Measurements from ENCODE around the gene SHLD2.
A peak's percentile ranks its signal among the peaks of the same experiment; 100 is the strongest.
"Not testable (repeated sequence)": the region's sequence is repeated elsewhere in the genome, so short reads cannot be mapped to it uniquely, and the experiment has no call there.

The SHLD2 gene

DNA sequence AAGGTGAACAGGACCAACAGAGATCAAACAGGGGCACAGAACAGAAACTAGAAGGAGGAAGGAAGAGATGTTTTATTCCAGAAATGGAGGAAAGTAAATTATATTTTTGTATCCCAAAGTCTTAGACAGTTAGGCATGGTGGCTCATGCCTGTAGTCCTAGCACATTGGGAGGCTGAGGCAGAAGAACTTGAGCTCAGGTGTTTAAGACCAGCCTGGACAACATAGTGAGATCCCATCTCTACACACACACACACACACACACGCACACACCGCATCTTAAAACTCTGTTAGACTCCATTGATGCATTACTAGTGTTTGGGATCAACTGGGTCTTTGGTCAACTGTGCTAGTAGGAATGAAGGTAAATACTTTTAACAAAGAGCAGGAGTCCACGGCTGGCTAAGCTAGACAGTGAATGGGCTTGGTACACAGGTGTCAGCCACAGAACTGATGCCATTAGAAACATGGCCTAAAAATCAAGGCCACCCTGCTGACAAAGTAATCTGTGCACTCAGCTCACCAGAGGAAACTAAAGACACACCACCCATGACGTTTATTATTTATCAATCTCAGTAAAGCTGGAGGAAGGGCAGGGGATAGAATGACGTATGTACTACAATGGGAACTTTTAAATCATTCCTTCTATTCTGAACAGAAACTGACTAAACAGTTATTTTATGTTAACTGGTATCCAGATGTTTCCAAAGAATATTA lies 11.3 kb upstream of the SHLD2 start:
- peak; percentile 77 for DNase-seq (ENCODE audit: low read depth)

DNA sequence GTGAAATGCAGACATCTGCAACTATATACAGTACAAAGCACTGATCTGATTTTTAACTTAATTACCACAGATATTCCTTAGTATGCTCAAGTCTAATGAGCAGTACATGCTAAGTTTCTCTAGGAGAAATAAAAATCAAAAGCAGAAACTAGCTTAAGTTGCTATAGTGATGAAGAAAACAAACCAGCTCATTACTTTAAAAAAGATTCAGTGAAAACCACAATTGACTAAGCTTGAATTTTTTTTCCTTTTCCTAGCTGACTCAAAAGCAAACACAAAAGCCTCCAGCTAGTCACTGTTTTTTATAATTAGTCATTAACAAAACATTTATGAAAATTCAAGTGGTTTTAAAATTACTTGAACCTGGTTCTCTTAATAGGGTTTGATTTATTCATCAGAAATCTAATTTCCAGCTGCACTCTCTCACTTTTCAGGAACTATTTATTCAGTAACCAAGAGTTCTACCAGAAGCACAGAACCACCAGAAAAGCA lies 10.7 kb upstream of the SHLD2 start:
- peak; percentile 66 for DNase-seq (ENCODE audit: low read depth)

DNA sequence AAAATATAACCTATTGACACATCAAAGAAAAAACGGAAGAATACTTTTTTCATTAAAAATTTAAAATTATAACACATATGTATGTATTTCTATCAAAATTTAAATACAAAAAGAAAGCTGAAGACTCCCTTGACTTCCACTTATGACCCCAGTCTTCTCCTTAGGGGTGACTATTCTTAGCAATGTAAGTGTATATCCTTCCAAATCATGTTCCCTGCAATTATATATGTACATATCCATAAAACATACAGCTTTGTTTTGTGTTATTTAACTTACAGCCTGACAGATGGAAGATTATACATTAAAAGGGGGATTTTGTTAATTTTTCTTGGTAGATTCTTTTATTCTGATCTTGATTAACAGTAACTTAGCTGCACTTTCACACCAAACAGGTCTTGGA lies 9.5 kb upstream of the SHLD2 start:
- no peak for DNase-seq (ENCODE audit: low read depth)

DNA sequence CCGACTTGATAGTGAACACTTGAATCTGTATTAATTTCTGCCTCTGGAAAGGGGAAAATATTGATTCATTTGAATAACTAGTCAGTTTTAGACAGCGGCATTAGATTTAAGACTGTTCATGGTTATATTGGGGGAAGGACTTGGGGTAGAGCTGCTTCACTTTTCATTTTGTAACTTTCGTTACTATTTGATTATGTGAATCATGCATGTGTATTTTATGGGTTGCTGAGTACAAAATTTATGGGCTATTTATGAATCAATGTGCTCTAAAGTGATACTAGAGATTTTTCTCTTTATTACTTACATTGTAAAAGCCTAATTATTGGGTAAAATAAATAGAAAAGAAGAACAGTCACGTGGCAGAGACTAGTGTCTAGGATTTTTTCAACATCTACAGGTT lies 5.3 kb upstream of the SHLD2 start:
- DNase-seq (ENCODE audit: low read depth): no peak

DNA sequence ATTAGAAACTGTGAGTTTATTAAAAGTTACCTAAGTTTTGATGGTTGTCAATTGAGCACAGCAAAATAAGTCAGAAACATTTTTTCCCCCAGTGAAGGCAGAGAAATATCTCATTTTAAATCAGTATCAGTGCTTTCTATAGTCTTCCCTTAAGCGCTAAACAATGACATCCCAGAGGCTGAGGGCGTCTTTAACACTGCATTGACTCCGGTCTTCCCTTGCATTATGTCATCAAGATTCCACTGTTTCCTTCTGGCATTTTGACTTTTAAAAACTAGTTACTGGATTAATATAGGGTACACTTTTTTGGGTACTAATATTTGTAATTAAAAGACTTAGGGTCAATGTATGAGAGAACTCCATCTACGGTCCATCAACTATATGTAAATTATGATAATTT lies 4.2 kb upstream of the SHLD2 start:
- no peak for DNase-seq (ENCODE audit: low read depth)

DNA sequence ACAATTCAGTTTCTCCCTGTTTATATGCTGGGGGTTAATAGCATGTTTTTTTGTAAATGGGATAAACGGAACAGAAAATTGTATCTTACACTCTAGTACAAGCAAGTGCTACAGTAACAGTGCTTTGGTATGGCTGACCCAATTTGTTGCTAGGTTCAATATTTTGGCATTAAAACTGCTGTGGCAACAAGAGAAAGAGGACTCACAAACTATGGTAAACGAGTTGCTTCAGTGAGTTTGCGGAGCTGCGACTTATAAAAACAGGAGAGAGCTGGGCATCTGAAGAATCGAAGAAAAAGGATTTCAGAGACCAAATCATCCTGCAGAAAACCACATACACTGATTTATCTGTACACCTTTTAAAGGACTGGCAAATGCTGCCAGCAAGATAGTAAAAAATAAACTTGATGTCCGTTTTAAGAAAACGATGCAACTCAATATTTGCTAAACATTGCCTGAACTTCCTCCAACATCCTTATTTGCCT lies 2.6 kb upstream of the SHLD2 start:
- DNase-seq (ENCODE audit: low read depth): peak; percentile 56

DNA sequence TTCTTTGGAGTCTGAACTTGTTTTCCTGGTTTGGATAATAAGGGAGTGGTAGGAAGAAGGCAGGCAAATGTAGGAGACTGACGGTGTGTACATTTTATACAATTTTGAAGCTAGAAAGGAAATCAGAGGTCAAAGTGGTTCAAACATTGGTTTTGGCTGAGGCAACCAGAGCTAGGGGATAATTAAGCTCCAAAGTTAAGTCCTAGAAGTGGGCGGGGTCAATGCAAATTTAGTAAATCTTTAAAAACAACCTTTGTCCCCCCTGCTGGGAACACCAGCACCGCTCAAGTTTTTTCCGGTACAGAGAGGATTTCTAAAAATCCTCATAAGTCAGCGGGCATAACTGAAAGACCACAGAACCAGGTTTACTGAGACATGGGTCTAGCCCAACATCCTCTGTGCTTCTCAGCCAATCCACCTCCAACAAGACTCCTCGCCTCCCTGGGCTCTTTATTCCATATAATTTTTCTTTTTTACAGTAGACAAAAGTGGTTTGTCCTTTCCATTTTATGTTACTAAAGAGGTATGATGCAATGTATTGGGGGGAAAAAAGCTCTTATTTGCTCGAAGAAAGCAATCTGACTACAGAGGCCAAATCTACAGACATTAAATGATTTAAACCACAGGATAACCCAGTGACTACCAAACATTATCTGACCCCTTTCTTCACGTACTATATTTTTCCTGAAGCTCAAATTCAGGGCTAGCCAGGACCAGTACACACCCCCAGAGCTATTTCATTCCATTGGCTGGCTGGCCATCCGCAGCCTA lies 2.0 kb upstream of the SHLD2 start:
- peak; percentile 59 for DNase-seq (ENCODE audit: low read depth)

DNA sequence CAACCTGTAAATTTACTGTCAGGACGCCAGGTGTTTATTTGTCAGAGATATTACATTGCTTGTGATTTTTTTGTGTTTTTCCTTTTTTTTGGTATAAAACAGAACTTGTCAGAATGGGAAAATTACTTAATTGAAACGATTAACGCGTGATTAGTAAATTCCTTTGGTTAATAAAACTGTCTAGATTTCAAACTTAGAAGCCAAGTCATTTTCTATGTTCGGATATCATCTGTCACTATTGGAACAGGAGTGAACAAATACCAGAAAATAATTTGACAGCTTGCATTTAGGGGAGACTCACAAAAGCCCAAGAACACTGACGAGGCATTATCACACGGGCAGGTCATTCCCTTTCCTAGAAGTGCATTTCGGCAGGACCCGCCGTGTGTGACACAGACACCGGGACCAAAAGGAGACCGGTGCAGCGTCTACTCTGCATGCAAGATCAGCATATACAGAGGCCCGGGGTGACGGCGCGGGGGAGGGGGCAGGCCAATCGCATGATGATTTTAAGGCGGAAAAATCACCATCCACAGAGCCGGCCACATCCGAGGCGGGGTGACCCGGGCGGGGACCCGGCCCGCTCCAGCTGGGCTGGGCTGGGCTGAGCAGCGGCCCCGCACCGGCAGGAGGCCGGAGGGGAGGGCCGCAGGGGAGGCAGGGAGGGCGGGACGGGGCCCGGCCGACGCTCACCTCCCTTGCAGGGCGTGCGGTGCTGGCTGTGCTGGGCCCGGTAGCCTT lies 1.2 kb upstream of the SHLD2 start:
- peak; percentile 39 for DNase-seq (ENCODE audit: low read depth)

DNA sequence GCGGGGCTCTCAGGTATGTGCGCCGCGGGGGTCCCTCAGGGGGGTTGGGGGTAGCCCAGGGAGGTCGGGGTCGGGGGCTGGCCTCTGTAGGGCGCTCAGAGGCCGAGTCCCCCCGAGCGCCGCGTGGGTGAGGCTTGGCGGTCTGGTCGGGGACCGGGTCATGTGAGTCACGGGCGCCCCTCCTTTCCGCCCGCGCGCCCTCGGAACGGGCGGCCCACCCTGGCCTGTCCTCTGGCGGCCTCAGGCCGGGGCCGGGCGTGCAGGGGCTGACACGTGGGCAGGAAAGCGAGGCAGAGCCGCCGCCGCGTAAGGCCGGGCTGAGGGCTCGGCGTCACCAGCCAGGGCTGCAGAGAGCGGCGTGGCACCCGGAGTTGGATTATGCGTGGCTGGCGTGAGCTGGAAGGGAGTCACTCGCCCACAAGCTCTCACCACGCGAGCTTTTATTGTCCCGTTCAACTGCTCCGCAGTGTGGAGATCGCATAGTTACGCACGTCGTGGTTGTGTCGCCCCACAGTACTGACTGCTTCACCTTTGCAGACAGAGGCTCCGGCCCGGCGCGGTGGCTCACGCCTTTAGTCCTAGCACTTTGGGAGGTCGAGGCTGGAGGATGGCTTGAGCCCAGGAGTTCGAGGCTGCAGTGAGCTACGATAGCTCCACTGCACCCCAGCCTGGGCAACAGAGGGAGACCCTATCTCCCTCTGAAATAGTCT lies 385 bp downstream of the SHLD2 start:
- peak; percentile 92 for DNase-seq (ENCODE audit: low read depth)

DNA sequence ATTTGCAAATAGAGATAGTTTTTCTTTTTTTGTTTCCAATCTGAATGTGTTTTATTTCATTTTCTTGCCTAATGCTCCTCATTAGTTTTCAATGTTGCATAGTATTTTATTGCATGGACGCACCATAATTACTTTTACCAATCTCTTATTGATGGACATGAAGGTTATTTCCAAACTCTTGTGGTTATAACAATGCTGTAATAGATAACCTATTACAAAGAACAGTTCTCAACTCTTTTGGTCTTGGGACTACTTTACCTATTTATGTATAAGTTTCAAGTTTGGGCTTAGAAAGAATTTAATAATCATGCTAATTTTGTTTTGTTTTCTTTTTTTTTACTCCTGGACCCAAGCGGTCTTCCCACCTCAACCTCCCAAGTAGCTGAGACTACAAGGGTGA lies 7.0 kb downstream of the SHLD2 start:
- DNase-seq (ENCODE audit: low read depth): no peak

DNA sequence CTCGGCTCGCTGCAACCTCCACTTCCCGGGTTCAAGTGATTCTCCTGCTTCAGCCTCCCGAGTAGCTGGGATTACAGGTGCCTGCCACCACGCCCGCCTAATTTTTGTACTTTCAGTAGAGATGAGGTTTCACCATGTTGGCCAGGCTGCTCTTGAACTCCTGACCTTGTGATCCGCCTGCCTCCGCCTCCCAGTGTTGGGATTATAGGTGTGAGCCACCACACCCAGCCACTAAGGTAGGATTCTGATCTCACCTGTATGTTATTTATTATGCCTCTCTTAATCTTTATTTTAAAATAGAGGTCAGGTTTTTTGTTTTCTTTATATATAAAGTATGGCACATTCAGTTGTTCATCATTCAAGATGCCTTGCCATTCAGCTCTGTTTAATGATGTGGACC lies 9.7 kb downstream of the SHLD2 start:
- DNase-seq (ENCODE audit: low read depth): not testable (repeated sequence)

DNA sequence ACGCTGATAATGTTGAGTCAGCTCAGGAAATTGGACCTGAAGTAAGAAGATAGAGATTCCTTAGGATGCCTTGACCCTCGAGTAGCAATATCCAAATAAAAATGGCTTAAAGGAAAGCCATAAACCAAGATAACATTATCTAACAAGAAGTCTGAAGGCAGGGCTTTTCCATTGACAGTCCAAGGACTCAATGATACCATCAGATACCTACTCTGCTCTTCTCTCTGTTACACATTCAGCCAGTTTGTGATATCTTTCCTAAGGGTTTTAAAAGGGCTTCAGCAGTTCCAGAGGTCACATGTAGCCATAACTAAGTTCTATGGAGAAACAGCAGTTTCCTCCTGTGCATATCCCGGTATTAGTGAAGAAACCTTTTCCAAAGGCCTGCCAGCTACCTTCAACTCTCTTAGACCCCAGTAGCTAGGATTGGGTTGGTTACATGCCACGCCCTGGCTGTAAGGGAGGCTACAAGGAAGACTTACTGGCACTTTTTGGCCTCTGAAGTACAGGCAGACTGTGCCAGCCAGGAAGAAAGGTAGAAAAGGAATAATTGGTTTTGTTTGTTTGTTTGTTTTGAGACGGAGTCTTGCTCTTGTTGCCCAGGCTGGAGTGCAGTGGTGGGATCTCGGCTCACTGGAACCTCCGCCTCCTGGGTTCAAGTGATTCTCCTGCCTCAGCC lies 10.6 kb downstream of the SHLD2 start:
- DNase-seq (ENCODE audit: low read depth): no peak

DNA sequence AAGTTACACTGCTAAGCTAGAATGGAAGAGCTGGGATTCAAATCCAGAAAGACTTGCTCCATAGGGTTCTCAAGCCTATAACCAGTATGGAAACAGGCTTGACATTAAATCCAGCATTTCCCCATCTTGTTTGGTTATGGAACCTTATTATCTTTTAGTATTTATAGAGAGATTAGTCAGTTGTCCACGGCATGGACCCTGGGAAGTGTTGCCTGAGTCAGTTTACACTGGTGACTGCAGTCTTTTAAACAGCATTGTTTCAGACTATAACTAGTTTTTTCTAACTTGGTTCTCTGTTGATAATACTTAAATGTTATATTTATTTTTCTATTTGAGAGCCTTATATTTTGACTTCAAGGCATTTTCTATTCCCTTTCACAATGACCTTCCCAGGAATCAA lies 23.1 kb downstream of the SHLD2 start:
- DNase-seq (ENCODE audit: low read depth): not testable (repeated sequence)

DNA sequence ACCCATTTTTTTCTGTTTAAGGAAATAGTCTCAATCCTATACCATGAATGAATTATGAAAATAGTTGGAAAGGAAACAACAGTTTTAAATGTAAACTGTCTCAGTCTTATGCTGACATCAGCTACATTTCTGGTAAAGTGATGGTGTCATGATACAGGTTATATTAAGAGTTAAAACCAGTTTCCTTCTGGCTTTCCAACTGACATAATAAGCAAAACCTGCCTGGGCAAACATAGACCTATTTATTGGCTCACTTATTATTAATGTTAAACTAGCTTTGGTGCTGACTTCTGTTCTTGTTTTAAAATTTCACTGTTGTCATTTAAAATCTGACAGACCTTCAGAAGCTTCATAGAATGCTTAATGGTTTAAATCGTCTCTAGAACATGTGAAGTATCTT lies 24.0 kb downstream of the SHLD2 start:
- DNase-seq (ENCODE audit: low read depth): not testable (repeated sequence)

DNA sequence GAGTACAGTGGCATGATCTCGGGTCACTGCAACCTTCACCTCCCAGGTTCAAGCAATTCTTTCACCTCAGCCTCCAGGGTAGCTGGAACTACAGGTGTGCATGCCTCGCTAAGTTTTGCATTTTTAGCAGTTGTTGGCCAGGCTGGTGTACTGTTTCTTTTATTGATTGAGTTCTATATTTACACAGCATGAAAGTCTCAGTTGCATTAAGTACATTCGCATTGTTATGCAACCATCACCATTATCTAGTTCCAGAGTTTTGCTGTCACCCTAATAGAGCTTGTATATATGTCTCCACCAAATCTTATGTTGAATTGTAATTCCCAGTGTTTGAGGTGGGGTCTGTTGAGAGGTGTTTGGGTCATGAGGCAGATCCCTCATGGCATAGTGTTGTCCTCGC lies 28.3 kb downstream of the SHLD2 start:
- not testable (repeated sequence) for DNase-seq (ENCODE audit: low read depth)

DNA sequence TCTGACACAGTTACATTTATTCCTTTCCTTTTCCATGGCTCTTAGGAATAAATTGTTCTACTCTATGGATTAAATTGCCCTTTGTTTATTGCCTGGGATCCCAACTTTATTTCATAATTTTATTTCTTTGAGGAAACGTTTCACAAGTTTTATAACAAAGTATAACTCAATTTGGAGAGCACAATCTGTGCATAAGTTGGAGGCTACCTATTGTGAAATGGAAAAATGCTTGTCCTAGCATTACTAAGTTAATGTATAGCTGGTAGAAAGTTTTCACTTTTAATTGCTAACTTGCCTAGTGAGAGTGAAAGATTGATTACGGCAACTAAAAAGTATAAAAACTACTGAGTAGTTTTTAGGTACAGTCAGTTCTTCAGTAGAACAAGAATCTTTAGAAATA lies 32.0 kb downstream of the SHLD2 start:
- DNase-seq (ENCODE audit: low read depth): not testable (repeated sequence)

DNA sequence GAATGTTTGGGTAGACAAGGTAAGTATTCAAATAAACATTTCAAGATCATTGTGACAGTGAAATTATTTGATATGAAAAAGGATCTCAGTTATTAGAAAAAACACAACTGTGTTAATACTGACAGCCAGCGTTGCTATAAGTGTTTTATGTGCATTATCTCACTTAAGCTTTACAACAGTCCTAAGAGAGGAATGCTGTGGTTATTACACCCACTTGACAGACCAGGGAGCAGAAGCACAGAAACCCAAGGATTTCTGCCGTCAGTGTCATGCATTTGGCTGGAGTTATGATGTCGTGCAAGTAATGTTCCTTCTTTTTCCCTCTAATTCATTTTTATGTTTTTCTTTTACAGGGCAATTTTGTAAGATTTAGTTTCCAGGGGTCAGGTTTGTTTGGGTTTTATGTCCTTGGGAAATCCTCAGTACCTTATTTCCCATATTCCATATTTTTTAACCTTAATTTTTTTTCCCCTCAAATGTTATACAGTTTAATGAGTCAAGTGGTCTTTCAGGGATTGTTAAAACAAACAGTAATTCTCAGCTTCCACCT lies 32.7 kb downstream of the SHLD2 start:
- peak; percentile 34 for DNase-seq (ENCODE audit: low read depth)

DNA sequence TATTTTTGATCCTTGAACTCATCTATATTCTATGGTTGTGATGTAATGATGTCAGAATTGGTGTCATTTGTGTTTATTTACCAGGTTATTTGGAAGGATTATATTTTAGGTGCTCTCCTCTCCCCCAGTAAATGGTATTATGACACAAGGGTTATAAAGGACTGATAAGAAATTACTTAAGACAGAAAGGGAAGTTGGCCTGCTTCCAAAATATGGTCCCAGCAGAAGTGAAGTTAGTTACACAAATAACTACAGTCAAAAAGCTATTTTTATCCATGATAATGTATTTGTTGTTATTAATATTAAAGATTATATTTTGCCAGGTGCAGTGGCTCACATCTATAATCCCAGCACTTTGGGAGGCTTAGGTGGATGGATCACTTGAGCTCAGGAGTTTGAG lies 37.2 kb downstream of the SHLD2 start:
- DNase-seq (ENCODE audit: low read depth): peak; percentile 62

DNA sequence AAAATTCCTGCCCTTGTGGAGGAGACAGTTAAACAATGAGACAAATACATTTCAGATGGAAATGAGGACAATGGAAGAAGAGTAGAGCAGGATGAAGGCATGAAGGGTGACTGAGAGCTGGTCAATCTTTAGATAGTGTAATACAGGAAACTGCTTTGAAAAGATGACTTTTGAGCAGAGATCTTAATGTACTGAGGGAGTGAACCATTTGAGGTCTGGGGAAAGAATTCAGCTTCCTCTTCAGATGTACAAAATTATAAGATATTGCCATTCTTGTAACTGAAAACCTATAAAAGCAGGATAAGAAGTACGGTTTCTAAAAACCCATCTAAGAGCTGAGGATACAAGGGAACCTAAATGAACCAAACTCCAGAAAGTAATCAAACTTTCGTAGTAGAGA lies 38.9 kb downstream of the SHLD2 start:
- DNase-seq (ENCODE audit: low read depth): not testable (repeated sequence)

DNA sequence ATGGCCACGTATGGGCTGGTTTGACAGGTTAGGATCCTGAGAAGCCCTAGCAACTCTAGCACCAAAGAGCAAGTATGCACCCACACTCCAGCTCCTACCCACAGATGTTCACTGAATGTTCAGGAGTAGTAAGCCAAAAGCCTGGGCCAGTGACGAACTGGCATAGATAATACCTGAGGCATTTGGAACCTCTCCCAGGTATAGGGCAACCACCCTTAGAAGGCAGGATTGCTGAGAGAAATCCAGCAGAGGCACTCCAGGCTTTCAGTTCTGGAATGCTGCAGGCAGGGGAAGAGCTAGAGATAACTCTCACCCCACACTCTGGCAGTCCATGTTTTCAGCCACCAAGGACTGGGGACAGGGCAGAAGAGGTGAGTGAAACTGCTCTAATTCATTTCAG lies 39.4 kb downstream of the SHLD2 start:
- not testable (repeated sequence) for DNase-seq (ENCODE audit: low read depth)

DNA sequence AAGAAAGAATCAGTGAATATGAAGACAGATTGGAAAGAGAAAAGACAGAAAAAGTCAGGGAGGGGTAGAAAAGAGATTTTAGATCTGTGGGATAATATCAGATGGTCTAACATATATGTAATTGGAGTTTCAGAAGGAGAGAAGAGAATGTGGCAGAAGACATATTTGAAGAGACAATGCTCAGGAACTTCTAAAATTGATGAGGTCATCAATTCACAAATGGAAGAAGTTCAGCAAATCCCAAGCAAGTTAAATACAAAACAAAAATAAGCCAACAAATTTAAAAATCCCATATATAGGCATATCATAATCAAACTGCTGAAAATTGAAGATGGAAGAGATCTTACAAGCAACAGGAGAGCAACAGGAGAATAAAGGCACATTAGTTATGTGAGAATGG lies 42.5 kb downstream of the SHLD2 start:
- not testable (repeated sequence) for DNase-seq (ENCODE audit: low read depth)
